ENCODE results near the gene PLCH1.

GRCh38 chr3:155657161-155657560 lies 87.7 kb downstream of the PLCH1 start:
- no peak for TF ChIP-seq CTCF (IDR thresholded peaks at IDR 0.05; ENCODE audit: low read depth, low read length, poor library complexity, severe bottlenecking)
- no peak for TF ChIP-seq EZH2phosphoT487 (IDR thresholded peaks at IDR 0.05; ENCODE audit: borderline replicate concordance, low read length)
